Mesendoderm (in vitro differentiated cells): ENCODE measurements around the gene ANKRD44.

Source experiments
- DNase-seq: peaks from one replicate; pipeline ENCODE4 v3.0.0; 2013
- H2AK5ac ChIP-seq: 2 replicates; pipeline ENCODE4 v1.6.1; 2013; ENCODE audit warnings: low read length, inconsistent platforms
- H2BK120ac ChIP-seq: 2 replicates; pipeline ENCODE4 v1.6.1; 2013; ENCODE audit warnings: low read depth, mild to moderate bottlenecking, low read length, moderate library complexity, mixed read lengths
- H2BK15ac ChIP-seq: replicated peaks from 2 replicates; pipeline ENCODE4 v1.6.1; 2013; ENCODE audit warnings: low read depth, mild to moderate bottlenecking, moderate library complexity
- H2BK5ac ChIP-seq: 2 replicates; pipeline ENCODE4 v1.6.1; 2013; ENCODE audit warnings: low read length, inconsistent platforms
- H3K18ac ChIP-seq: 2 replicates; pipeline ENCODE4 v1.6.1; 2013; ENCODE audit warnings: mild to moderate bottlenecking, low read length, mixed read lengths
- H3K23ac ChIP-seq: one replicate; pipeline ENCODE4 v1.6.1; 2013; ENCODE audit warnings: low read length
- H3K27ac ChIP-seq: 2 replicates; pipeline ENCODE4 v1.5.1; 2013; ENCODE audit warnings: low read depth, mild to moderate bottlenecking, inconsistent platforms, low read length, moderate library complexity
- H3K27me3 ChIP-seq: 2 replicates; pipeline ENCODE4 v1.6.1; 2013; ENCODE audit warnings: low read length, control low read depth, mild to moderate bottlenecking, inconsistent platforms; ENCODE audit not compliant: insufficient read depth, poor library complexity
- H3K36me3 ChIP-seq: 2 replicates; pipeline ENCODE4 v1.6.1; 2013; ENCODE audit warnings: low read length, inconsistent platforms; ENCODE audit not compliant: control insufficient read depth, insufficient read depth
- H3K4ac ChIP-seq: one replicate; pipeline ENCODE4 v1.6.1; 2013; ENCODE audit warnings: low read depth, mild to moderate bottlenecking, low read length, moderate library complexity
- H3K4me1 ChIP-seq: 2 replicates; pipeline ENCODE4 v1.6.1; 2013; ENCODE audit warnings: low read depth, low read length, inconsistent platforms; ENCODE audit not compliant: control insufficient read depth
- H3K4me2 ChIP-seq: 2 replicates; pipeline ENCODE4 v1.6.1; 2013; ENCODE audit warnings: low read length
- H3K4me3 ChIP-seq: 2 replicates; pipeline ENCODE4 v1.5.1; 2013; ENCODE audit warnings: mild to moderate bottlenecking, low read length
- H3K56ac ChIP-seq: one replicate; pipeline ENCODE4 v1.6.1; 2013; ENCODE audit warnings: low read length
- H3K79me1 ChIP-seq: 2 replicates; pipeline ENCODE4 v1.6.1; 2013; ENCODE audit warnings: low read length, inconsistent platforms
- H3K79me2 ChIP-seq: 2 replicates; pipeline ENCODE4 v1.6.1; 2013; ENCODE audit warnings: mild to moderate bottlenecking, low read length; ENCODE audit not compliant: control insufficient read depth, insufficient read depth
- H3K9ac ChIP-seq: 2 replicates; pipeline ENCODE4 v1.6.1; 2013; ENCODE audit warnings: low read length, inconsistent platforms
- H4K5ac ChIP-seq: one replicate; pipeline ENCODE4 v1.6.1; 2013; ENCODE audit warnings: low read length
- H4K8ac ChIP-seq: one replicate; pipeline ENCODE4 v1.6.1; 2013; ENCODE audit warnings: low read depth, mild to moderate bottlenecking, control low read depth, low read length, moderate library complexity
- WGBS: extraction: QIAGEN DNeasy Blood & Tissue Kit; methylation state at CpG from one replicate; pipeline ENCODE4 v1.1.7; 2013; ENCODE audit warnings: low lambda C conversion rate, missing lambda C conversion rate; ENCODE audit not compliant: insufficient coverage; ENCODE audit errors: extremely low coverage; 5-methylcytosine and 5-hydroxymethylcytosine counted together

Gene ANKRD44

DNA sequence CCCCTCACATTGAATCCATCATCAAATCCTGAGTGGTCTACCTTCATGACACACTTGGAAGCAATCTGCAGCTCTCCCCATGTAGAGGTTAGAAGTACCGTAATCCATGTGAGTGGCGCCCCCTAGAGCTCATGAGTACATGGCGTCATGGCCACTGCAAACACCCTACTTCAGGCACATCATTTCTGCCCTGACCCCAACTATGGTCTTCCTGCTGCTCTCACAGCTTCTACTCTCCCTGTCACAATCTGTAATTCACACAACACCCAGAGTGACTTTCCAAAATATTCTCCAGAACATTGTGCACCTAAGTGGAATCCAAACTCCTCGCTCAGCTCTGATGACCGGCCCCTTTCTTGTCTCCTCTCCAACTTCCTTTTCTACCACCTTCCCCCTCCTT, 141.9 kb downstream of the ANKRD44 start:
- peak; percentile 87 for DNase-seq
- Histone ChIP-seq H2BK120ac (no peak overlapping the region), H4K5ac (no peak overlapping the region), H3K4ac (no peak overlapping the region), H3K4me3 (no peak overlapping the region), H3K79me2 (no peaks in the 10 kb centered on the region), H2BK5ac (no peak overlapping the region), H3K4me1 (no peaks in the 10 kb centered on the region), H3K79me1 (no peaks in the 10 kb centered on the region), H3K9ac (no peak overlapping the region), H3K23ac (no peak overlapping the region), H2AK5ac (no peak overlapping the region), H3K4me2 (no peak overlapping the region), H2BK15ac (no peak overlapping the region), H3K27me3 (no peaks in the 10 kb centered on the region), H3K18ac (no peak overlapping the region), H4K8ac (no peak overlapping the region), H3K27ac (no peak overlapping the region), H3K36me3 (no peaks in the 10 kb centered on the region), H3K56ac (no peak overlapping the region)
- no CpG with 5 or more reads among the region's 5 CpGs for WGBS

- no CpG with 5 or more reads among the region's 3 CpGs for WGBS
Measured at GRCh38 chr2:197167608-197168314, 142.8 kb downstream of the ANKRD44 start.

GRCh38 chr2:197165020-197165419, 145.6 kb downstream of the ANKRD44 start:
- Histone ChIP-seq H2BK15ac (no peak overlapping the region), H3K23ac (no peak overlapping the region), H4K5ac (no peak overlapping the region), H3K27me3 (no peaks in the 10 kb centered on the region), H2BK120ac (no peak overlapping the region), H3K4me3 (no peak overlapping the region), H3K36me3 (no peaks in the 10 kb centered on the region), H3K4me1 (no peaks in the 10 kb centered on the region), H3K27ac (no peak overlapping the region), H3K79me1 (no peaks in the 10 kb centered on the region), H3K4ac (no peak overlapping the region), H3K18ac (no peak overlapping the region), H3K4me2 (no peak overlapping the region), H2AK5ac (no peak overlapping the region), H2BK5ac (no peak overlapping the region), H4K8ac (no peak overlapping the region), H3K79me2 (no peaks in the 10 kb centered on the region), H3K9ac (no peak overlapping the region), H3K56ac (no peak overlapping the region)
- WGBS = no CpG with 5 or more reads among the region's 7 CpGs
- no peak for DNase-seq

More at GRCh38 chr2:197167608-197168314, 142.8 kb downstream of the ANKRD44 start:
- Histone ChIP-seq H4K8ac (no peak overlapping the region), H3K4me3 (no peak overlapping the region), H3K23ac (no peak overlapping the region), H3K4me1 (no peaks in the 10 kb centered on the region), H3K79me1 (no peaks in the 10 kb centered on the region), H3K56ac (no peak overlapping the region), H3K27ac (no peak overlapping the region), H3K18ac (no peak overlapping the region), H2BK5ac (no peak overlapping the region), H2AK5ac (no peak overlapping the region), H3K27me3 (no peaks in the 10 kb centered on the region), H2BK120ac (no peak overlapping the region), H4K5ac (no peak overlapping the region), H3K4ac (no peak overlapping the region), H3K4me2 (no peak overlapping the region), H2BK15ac (no peak overlapping the region), H3K79me2 (no peaks in the 10 kb centered on the region), H3K36me3 (no peaks in the 10 kb centered on the region), H3K9ac (no peak overlapping the region)
- DNase-seq = no peak

- Histone ChIP-seq H2BK15ac (peak overlapping the region; percentile 14), H2BK120ac (peak overlapping the region; percentile 63), H3K4me1 (no peaks in the 10 kb centered on the region), H3K4me2 (no peak overlapping the region), H3K56ac (peak overlapping the region; percentile 80), H3K27me3 (no peaks in the 10 kb centered on the region), H4K8ac (peak overlapping the region; percentile 59), H3K36me3 (no peaks in the 10 kb centered on the region), H3K79me2 (no peaks in the 10 kb centered on the region), H3K18ac (peak overlapping the region; percentile 82), H4K5ac (no peak overlapping the region), H2BK5ac (no peak overlapping the region), H3K79me1 (no peaks in the 10 kb centered on the region), H3K23ac (no peak overlapping the region), H2AK5ac (no peak overlapping the region), H3K4me3 (no peak overlapping the region), H3K4ac (peak overlapping the region; percentile 83), H3K9ac (peak overlapping the region; percentile 52), H3K27ac (no peak overlapping the region)
- no CpG with 5 or more reads among the region's 39 CpGs for WGBS
- DNase-seq = peak; percentile 54
Measured at GRCh38 chr2:197164141-197164754, 146.3 kb downstream of the ANKRD44 start.

DNA sequence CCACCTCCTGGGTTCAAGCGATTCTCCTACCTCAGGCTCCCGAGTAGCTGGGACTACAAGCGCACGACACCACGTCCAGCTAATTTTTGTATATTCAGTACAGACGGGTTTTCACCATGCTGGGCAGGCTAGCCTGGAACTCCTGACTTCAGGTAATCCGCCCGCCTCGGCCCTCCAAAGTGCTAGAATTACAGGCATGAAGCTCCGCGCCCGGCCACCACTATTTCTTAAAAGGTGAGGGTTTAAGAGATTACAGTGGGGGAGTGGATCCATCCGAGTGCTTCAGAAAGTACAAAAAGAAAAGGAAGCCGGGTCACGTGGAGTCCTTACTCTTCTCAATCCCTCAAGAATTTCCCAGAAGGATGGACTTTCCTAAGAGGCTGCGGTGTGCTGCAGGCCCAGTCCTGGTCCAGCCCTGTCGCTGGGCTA, 146.9 kb downstream of the ANKRD44 start:
- Histone ChIP-seq H2BK15ac (peak overlapping the region; percentile 14), H3K9ac (peak overlapping the region; percentile 52), H4K5ac (no peak overlapping the region), H3K4me2 (no peak overlapping the region), H3K18ac (peak overlapping the region; percentile 82), H3K27ac (no peak overlapping the region), H2BK5ac (no peak overlapping the region), H2AK5ac (no peak overlapping the region), H3K79me1 (no peaks in the 10 kb centered on the region), H3K27me3 (no peaks in the 10 kb centered on the region), H2BK120ac (peak overlapping the region; percentile 63), H3K79me2 (no peaks in the 10 kb centered on the region), H3K36me3 (no peaks in the 10 kb centered on the region), H3K4me1 (no peaks in the 10 kb centered on the region), H3K23ac (no peak overlapping the region), H3K4me3 (no peak overlapping the region), H3K56ac (peak overlapping the region; percentile 80), H4K8ac (peak overlapping the region; percentile 59), H3K4ac (peak overlapping the region; percentile 83)
- WGBS = no CpG with 5 or more reads among the region's 17 CpGs
- DNase-seq = no peak
